Adrenal gland (tissue), 5 donors: ENCODE measurements around the gene TMCC2.

Experiments used
- POLR2A ChIP-seq, 2 donors: fragments of 450-650 bp; IDR thresholded peaks; one replicate each; pipeline ENCODE4 v1.6.1; 2017; ENCODE audit warnings: antibody characterized with exemption in 2 of 2, mild to moderate bottlenecking in 2 of 2, moderate library complexity in 1 of 2
- TF ChIP-seq, protein P1 (sequence below), 6 experiments: fragments of 450-650 bp in 4 of 6; fragments of 200-600 bp in 2 of 6; sonication (generic) in 1 of 6; IDR thresholded peaks; 1 replicate in 5 of 6; 2 replicates in 1 of 6; pipeline versions ENCODE4 v1.5.1 to v1.8.0; 2016 to 2021; ENCODE audit warnings: antibody characterized with exemption in 6 of 6, mild to moderate bottlenecking in 2 of 6, moderate library complexity in 1 of 6
- donor health status: DM: no; HTN: no; CAD: no.

DNA sequence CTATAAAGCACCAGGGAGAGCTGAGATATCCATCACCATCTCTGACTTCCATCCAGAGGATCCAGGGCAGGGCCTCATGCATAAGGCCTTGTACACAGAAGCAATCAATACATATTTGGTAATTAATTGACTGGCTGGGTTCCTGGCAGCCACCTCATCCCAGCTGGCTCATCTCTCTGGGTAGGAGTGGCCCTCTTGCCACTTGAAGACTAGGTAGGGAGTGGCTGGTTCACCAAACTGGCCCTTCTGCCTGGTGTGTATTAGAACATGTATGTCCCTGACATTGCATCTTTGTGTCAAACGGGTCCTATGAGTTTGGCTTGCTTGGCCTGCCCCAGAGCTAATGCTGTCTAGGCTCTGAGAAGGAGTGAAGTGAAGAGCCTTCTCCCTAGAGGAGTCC, 82.0 kb downstream of the TMCC2 start:
- TF ChIP-seq POLR2A (IDR thresholded peaks at IDR 0.05), result no peak
- TF ChIP-seq, protein P1, sequence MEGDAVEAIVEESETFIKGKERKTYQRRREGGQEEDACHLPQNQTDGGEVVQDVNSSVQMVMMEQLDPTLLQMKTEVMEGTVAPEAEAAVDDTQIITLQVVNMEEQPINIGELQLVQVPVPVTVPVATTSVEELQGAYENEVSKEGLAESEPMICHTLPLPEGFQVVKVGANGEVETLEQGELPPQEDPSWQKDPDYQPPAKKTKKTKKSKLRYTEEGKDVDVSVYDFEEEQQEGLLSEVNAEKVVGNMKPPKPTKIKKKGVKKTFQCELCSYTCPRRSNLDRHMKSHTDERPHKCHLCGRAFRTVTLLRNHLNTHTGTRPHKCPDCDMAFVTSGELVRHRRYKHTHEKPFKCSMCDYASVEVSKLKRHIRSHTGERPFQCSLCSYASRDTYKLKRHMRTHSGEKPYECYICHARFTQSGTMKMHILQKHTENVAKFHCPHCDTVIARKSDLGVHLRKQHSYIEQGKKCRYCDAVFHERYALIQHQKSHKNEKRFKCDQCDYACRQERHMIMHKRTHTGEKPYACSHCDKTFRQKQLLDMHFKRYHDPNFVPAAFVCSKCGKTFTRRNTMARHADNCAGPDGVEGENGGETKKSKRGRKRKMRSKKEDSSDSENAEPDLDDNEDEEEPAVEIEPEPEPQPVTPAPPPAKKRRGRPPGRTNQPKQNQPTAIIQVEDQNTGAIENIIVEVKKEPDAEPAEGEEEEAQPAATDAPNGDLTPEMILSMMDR (IDR thresholded peaks at IDR 0.05), result no peak
